Spleen (tissue), 11 donors: Measurements from ENCODE around the gene STK35. TPM values are rescaled to one million over a fixed set of nuclear protein-coding genes. Genes with fewer than 3 reads are reported as not detected.

Source experiments
- DNase-seq: peaks from one replicate; pipeline ENCODE4 v3.0.0-alpha.2; 2020
- H3K27ac ChIP-seq, 8 donors: fragments of 200-600 bp; sonication (generic) in 7 of 8; 1 replicate in 4 of 8; 2 replicates in 4 of 8; pipeline versions ENCODE4 v1.5.0 to v1.8.0; 2016 to 2021; ENCODE audit warnings: inconsistent platforms in 4 of 8, mild to moderate bottlenecking in 4 of 8, moderate library complexity in 1 of 8
- H3K27me3 ChIP-seq, 7 donors: fragments of 200-600 bp; sonication (generic) in 6 of 7; replicated peaks in 1 of 7; 1 replicate in 4 of 7; 2 replicates in 3 of 7; pipeline versions ENCODE4 v1.5.0 to v1.8.0; 2016 to 2021; ENCODE audit warnings: inconsistent platforms in 3 of 7, mild to moderate bottlenecking in 1 of 7
- H3K36me3 ChIP-seq, 6 donors: fragments of 200-600 bp; sonication (generic) in 5 of 6; 1 replicate in 4 of 6; 2 replicates in 2 of 6; pipeline versions ENCODE4 v1.5.0 to v1.8.0; 2016 to 2021; ENCODE audit warnings: inconsistent platforms in 2 of 6
- H3K4me1 ChIP-seq, 6 donors: fragments of 200-600 bp; sonication (generic) in 5 of 6; 1 replicate in 3 of 6; 2 replicates in 3 of 6; pipeline versions ENCODE4 v1.5.0 to v1.8.0; 2016 to 2021; ENCODE audit warnings: inconsistent platforms in 3 of 6
- H3K4me3 ChIP-seq, 8 donors: fragments of 200-600 bp; sonication (generic) in 7 of 8; 1 replicate in 4 of 8; 2 replicates in 4 of 8; pipeline versions ENCODE4 v1.5.0 to v1.8.0; 2016 to 2021; ENCODE audit warnings: inconsistent platforms in 4 of 8, mild to moderate bottlenecking in 4 of 8, moderate library complexity in 2 of 8
- H3K9me3 ChIP-seq, 8 donors: fragments of 200-600 bp; sonication (generic) in 7 of 8; 1 replicate in 4 of 8; 2 replicates in 4 of 8; pipeline versions ENCODE4 v1.5.0 to v1.8.0; 2016 to 2021; ENCODE audit warnings: inconsistent platforms in 4 of 8
- CTCF ChIP-seq, 11 experiments: fragments of 200-600 bp in 7 of 11; fragments of 450-650 bp in 4 of 11; sonication (generic) in 4 of 11; IDR thresholded peaks in 8 of 11; conservative IDR thresholded peaks in 3 of 11; 1 replicate in 7 of 11; 2 replicates in 4 of 11; pipeline versions ENCODE4 v1.4.0 to v1.8.0; 2016 to 2021; ENCODE audit warnings: antibody characterized with exemption in 11 of 11, inconsistent platforms in 4 of 11, mild to moderate bottlenecking in 1 of 11
- POLR2A ChIP-seq, 3 donors: fragments of 450-650 bp; IDR thresholded peaks; one replicate each; pipeline ENCODE4 v1.5.1; 2017; ENCODE audit warnings: antibody characterized with exemption in 3 of 3, mild to moderate bottlenecking in 1 of 3
- POLR2AphosphoS5 ChIP-seq, 3 donors: sonication (generic); formaldehyde crosslinking; IDR thresholded peaks; one replicate each; pipeline ENCODE4 v1.5.1; 2017; ENCODE audit warnings: antibody characterized with exemption in 3 of 3
- WGBS, 5 donors: extraction: QIAGEN DNeasy Blood & Tissue Kit in 3 of 5; methylation state at CpG; one replicate each; pipeline versions ENCODE4 v1.1.5 to v1.1.7; 2013 to 2018; 5-methylcytosine and 5-hydroxymethylcytosine counted together
- intact Hi-C: fragments of 100-400 bp; cut with DNase I; formaldehyde crosslinking; loops from one replicate; pipeline ENCODE4 v1.15.0; 2023; ENCODE audit warnings: low total_unique reads
- polyA plus RNA-seq, 3 donors: library from polyadenylated mRNA; stranded (reverse); fragments of 200-250 nt; gene quantifications; one replicate each; pipeline ENCODE4 v1.2.1, GENCODE V29; 2013
- total RNA-seq, 7 donors: library from RNA; depleted of rRNA in 3 of 7; stranded (reverse); fragments of >200 nt in 3 of 7; fragmentation: NEBNext Ultra II Directional in 4 of 7; extraction: Animal tissue kit (Norgen Biotek cat#: 25700) in 4 of 7; gene quantifications; one replicate each; pipeline versions ENCODE4 v1.1.0 to v1.2.1, GENCODE V29; 2016 to 2021
- donor health status: healthy with polysubstance abuse.
- donor health status: DM: no; HTN: no; CAD: no; lungs with moderate emphysema.
- donor health status: DM: no; HTN: no; CAD: no.
- donor health status: Bipolar disorder and iron deficiency.
- donor health status: healthy.
- donor health status: DM: no; HTN: no; CAD: no.
- donor health status: DM: yes; HTN: yes; CAD: no.

Gene STK35
- total and polyA plus RNA-seq, 10 donors: 1.8 to 25.4 (median 15.0) TPM

GRCh38 chr20:2112910-2113309 is 11.3 kb downstream of the STK35 start:
- H3K27ac ChIP-seq: no peak overlapping the region
- H3K4me1 ChIP-seq: peaks cover 29 to 100% (median 73%) of the 10 kb centered on the region in 6 donors
- H3K4me3 ChIP-seq: no peak overlapping the region
- no peak for DNase-seq
- TF ChIP-seq POLR2AphosphoS5 (IDR thresholded peaks at IDR 0.05) (no peak), CTCF (IDR thresholded peaks at IDR 0.05 in 8 of 11, conservative IDR thresholded peaks at IDR 0.05 in 3 of 11) (no peak), POLR2A (IDR thresholded peaks at IDR 0.05) (no peak)
- peaks cover 0 to 49% (median 15%) of the 10 kb centered on the region in 6 donors for H3K36me3 ChIP-seq
- intact Hi-C loops: no loop called here
- whole genome bisulfite sequencing, 5 donors: 81 to 88% (median 85%) methylated on average over 4 of the region's 4 CpGs
- no peaks in the 10 kb centered on the region for H3K9me3 ChIP-seq
- no peaks in the 10 kb centered on the region for H3K27me3 ChIP-seq

GRCh38 chr20:2114127-2114959 is 12.7 kb downstream of the STK35 start:
- no peak for DNase-seq
- peaks cover 20 to 100% (median 68%) of the 10 kb centered on the region in 6 donors for H3K4me1 ChIP-seq
- WGBS, 5 donors: 79 to 91% (median 88%) methylated on average over 9 of the region's 9 CpGs
- no peaks in the 10 kb centered on the region for H3K27me3 ChIP-seq
- no peak overlapping the region for H3K4me3 ChIP-seq
- H3K36me3 ChIP-seq: peaks cover 0 to 50% (median 19%) of the 10 kb centered on the region in 6 donors
- no peaks in the 10 kb centered on the region for H3K9me3 ChIP-seq
- peak overlapping the region in 5 of 8 donors; percentile 18 to 58 (median 54) for H3K27ac ChIP-seq
- intact Hi-C loops: no loop called here
- no peak for TF ChIP-seq CTCF (IDR thresholded peaks at IDR 0.05 in 8 of 11, conservative IDR thresholded peaks at IDR 0.05 in 3 of 11)

GRCh38 chr20:2114990-2115681 is 13.5 kb downstream of the STK35 start:
- peak overlapping the region in 5 of 8 donors; percentile 33 to 58 (median 55) for H3K27ac ChIP-seq
- DNase-seq: no peak
- peak in 1 of 3 donors; percentile 74 for TF ChIP-seq POLR2AphosphoS5 (IDR thresholded peaks at IDR 0.05)
- TF ChIP-seq CTCF (IDR thresholded peaks at IDR 0.05 in 8 of 11, conservative IDR thresholded peaks at IDR 0.05 in 3 of 11): no peak

More at GRCh38 chr20:2114990-2115681, 13.5 kb downstream of the STK35 start:
- Histone ChIP-seq H3K4me3 (no peak overlapping the region), H3K4me1 (peaks cover 12 to 100% (median 64%) of the 10 kb centered on the region in 6 donors), H3K36me3 (peaks cover 0 to 57% (median 19%) of the 10 kb centered on the region in 6 donors), H3K9me3 (no peaks in the 10 kb centered on the region), H3K27me3 (no peaks in the 10 kb centered on the region)
- intact Hi-C loops: no loop called here
- 59 to 77% (median 61%) methylated on average over 2 of the region's 2 CpGs for WGBS, 5 donors
